Activated naive CD8-positive, alpha-beta T cell treated with anti-CD3 and anti-CD28 coated beads for 36 hours (primary cell): ENCODE measurements around the gene TCEANC. TPM values are rescaled to one million over a fixed set of nuclear protein-coding genes. Genes with fewer than 3 reads are reported as not detected.

Source experiments
- total RNA-seq, 2 experiments: library from RNA; stranded (reverse); gene quantifications; one replicate each; pipeline ENCODE4 v1.2.3, GENCODE V29; 2021

The TCEANC gene
- total RNA-seq, 2 experiments from 2014 or later = 0.84 to 0.89 TPM

Other genes with a start within 250 kb of the TCEANC start
- 1 to 10 TPM; 1.8 to 2.2 TPM for gene EGFL6, start 83.5 kb upstream of the TCEANC start, total RNA-seq
- 10 to 100 TPM; 33.8 to 36.4 TPM for gene RAB9A, start 36.0 kb downstream of the TCEANC start, total RNA-seq
- gene TRAPPC2, start 81.5 kb downstream of the TCEANC start, total RNA-seq = 10 to 100 TPM; 15.8 to 16.6 TPM
- gene OFD1, start 81.6 kb downstream of the TCEANC start, total RNA-seq = 10 to 100 TPM; 27.4 to 29.0 TPM
- not detected for gene GPM6B, start 164.0 kb downstream of the TCEANC start, total RNA-seq